Panc1 (cell line): ENCODE data around the gene OTUD7B. TPM values are rescaled to one million over a fixed set of nuclear protein-coding genes. Genes with fewer than 3 reads are reported as not detected.

Source experiments
- ATAC-seq: fragments of 200-7000 bp; cut with Tn5 transposase; 2 replicates; pipeline ENCODE4 v1.9.1; 2020; ENCODE audit warnings: mild to moderate bottlenecking, moderate library complexity
- BruUV-seq: library from RNA; stranded (reverse); fragments of 400-500 nt; replicated peaks from 2 replicates; lab custom pipeline; 2021; lab: Mats Ljungman, UMichigan
- CTCF ChIA-PET: fragments of 300-600 bp; sonication (Branson Sonifier 250); formaldehyde crosslinking; loops from one replicate; lab custom pipeline; 2022; ENCODE audit warnings: antibody characterized with exemption; lab: Charles Lee
- POLR2A ChIA-PET: fragments of 300-600 bp; sonication (Branson Sonifier 250); formaldehyde crosslinking; loops from one replicate; lab custom pipeline; 2022; ENCODE audit warnings: antibody characterized with exemption; lab: Charles Lee
- DNase-seq: peaks from one replicate; pipeline ENCODE4 v3.0.0-alpha.2; 2010; ENCODE audit warnings: low read depth, low spot score
- H3K27ac ChIP-seq: 2 replicates; pipeline ENCODE4 v1.5.1; 2011; ENCODE audit warnings: mild to moderate bottlenecking, low read length, inconsistent platforms
- H3K27me3 ChIP-seq: fragments of 200-500 bp; sonication (Bioruptor generic); 2 replicates; pipeline ENCODE4 v1.6.0; 2014; ENCODE audit warnings: low read length, inconsistent platforms; ENCODE audit not compliant: control insufficient read depth, insufficient read depth
- H3K36me3 ChIP-seq: fragments of 200-500 bp; sonication (Bioruptor generic); 2 replicates; pipeline ENCODE4 v1.5.1; 2014; ENCODE audit warnings: inconsistent platforms, mild to moderate bottlenecking, low read length, moderate library complexity; ENCODE audit not compliant: control insufficient read depth, insufficient read depth
- H3K4me1 ChIP-seq: 2 replicates; pipeline ENCODE4 v1.5.1; 2011; ENCODE audit warnings: inconsistent platforms, mild to moderate bottlenecking, low read length, moderate library complexity; ENCODE audit not compliant: control insufficient read depth, insufficient read depth
- H3K4me3 ChIP-seq, 2 experiments: 2 replicates each; pipeline ENCODE4 v1.5.1; 2011 to 2012; ENCODE audit warnings: low read depth in 2 of 2, low read length in 2 of 2, mild to moderate bottlenecking in 2 of 2, inconsistent platforms in 1 of 2, moderate library complexity in 1 of 2
- H3K9me3 ChIP-seq: fragments of 200-500 bp; sonication (Bioruptor generic); 2 replicates; pipeline ENCODE4 v1.5.1; 2014; ENCODE audit warnings: low read depth, mild to moderate bottlenecking, inconsistent platforms, low read length, moderate library complexity; ENCODE audit not compliant: control insufficient read depth, insufficient read depth
- POLR2AphosphoS5 ChIP-seq: IDR thresholded peaks from 2 replicates; pipeline ENCODE4 v1.6.1; 2012; ENCODE audit warnings: mild to moderate bottlenecking, low read depth, low read length, moderate library complexity
- REST ChIP-seq, 2 experiments: IDR thresholded peaks; 2 replicates each; pipeline ENCODE4 v1.6.1; 2011 to 2012; ENCODE audit warnings: low read depth in 2 of 2, control low read depth in 1 of 2, low read length in 1 of 2, mild to moderate bottlenecking in 1 of 2, moderate library complexity in 1 of 2; ENCODE audit not compliant: insufficient read depth in 1 of 2
- SIN3A ChIP-seq: IDR thresholded peaks from 2 replicates; pipeline ENCODE4 v1.6.1; 2012; ENCODE audit warnings: low read depth, mild to moderate bottlenecking, low read length, moderate library complexity, borderline replicate concordance; ENCODE audit not compliant: insufficient read depth
- TCF7L2 ChIP-seq: IDR thresholded peaks from 2 replicates; pipeline ENCODE4 v1.6.1; 2011; ENCODE audit warnings: mild to moderate bottlenecking, low read depth, low read length, inconsistent platforms
- in situ Hi-C: cut with HindIII; loops from 2 replicates; pipeline ENCODE4 v1.10.0; 2016; ENCODE audit warnings: low sequenced_read_pairs, low pct_unique_long_range_greater_than_20kb
- intact Hi-C: fragments of 100-400 bp; cut with micrococcal nuclease; formaldehyde crosslinking; loops from one replicate; pipeline ENCODE4 v1.10.0; 2022; ENCODE audit not compliant: unreplicated experiment
- total RNA-seq: library from RNA; stranded (reverse); gene quantifications from one replicate; pipeline ENCODE4 v1.2.1, GENCODE V29; 2021; ENCODE audit not compliant: unreplicated experiment
- TF ChIP-seq, protein P1 (sequence below): fragments of 450-650 bp; IDR thresholded peaks from 2 replicates; pipeline ENCODE4 v1.5.1; 2017; ENCODE audit warnings: mild to moderate bottlenecking

Gene OTUD7B
- total RNA-seq, 1 experiment from 2014 or later = 24.1 TPM

GRCh38 chr1:150006881-150007421 lies 3.6 kb downstream of the OTUD7B start:
- H3K4me1 ChIP-seq = peaks cover 28% of the 10 kb centered on the region
- ATAC-seq (no peak), DNase-seq (no peak)
- in situ Hi-C loops (no loop called here), intact Hi-C loops (no loop called here)
- no peaks in the 10 kb centered on the region for H3K9me3 ChIP-seq
- H3K27me3 ChIP-seq = no peaks in the 10 kb centered on the region
- H3K4me3 ChIP-seq = no peak overlapping the region
- ChIA-PET CTCF (no interaction called here), POLR2A (no interaction called here)
- H3K36me3 ChIP-seq = peaks cover 6% of the 10 kb centered on the region; the same call in 1 of the 2 replicates
- TF ChIP-seq, protein P1, sequence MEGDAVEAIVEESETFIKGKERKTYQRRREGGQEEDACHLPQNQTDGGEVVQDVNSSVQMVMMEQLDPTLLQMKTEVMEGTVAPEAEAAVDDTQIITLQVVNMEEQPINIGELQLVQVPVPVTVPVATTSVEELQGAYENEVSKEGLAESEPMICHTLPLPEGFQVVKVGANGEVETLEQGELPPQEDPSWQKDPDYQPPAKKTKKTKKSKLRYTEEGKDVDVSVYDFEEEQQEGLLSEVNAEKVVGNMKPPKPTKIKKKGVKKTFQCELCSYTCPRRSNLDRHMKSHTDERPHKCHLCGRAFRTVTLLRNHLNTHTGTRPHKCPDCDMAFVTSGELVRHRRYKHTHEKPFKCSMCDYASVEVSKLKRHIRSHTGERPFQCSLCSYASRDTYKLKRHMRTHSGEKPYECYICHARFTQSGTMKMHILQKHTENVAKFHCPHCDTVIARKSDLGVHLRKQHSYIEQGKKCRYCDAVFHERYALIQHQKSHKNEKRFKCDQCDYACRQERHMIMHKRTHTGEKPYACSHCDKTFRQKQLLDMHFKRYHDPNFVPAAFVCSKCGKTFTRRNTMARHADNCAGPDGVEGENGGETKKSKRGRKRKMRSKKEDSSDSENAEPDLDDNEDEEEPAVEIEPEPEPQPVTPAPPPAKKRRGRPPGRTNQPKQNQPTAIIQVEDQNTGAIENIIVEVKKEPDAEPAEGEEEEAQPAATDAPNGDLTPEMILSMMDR = no peak
- TF ChIP-seq SIN3A (no peak), POLR2AphosphoS5 (no peak), REST (IDR thresholded peaks at IDR 0.05; ENCODE audit: insufficient read depth in 1 of 2, low read depth in 2 of 2, low read length in 1 of 2) (no peak), TCF7L2 (no peak)
- BruUV-seq = no TSS peak
- no peak overlapping the region for H3K27ac ChIP-seq

DNA sequence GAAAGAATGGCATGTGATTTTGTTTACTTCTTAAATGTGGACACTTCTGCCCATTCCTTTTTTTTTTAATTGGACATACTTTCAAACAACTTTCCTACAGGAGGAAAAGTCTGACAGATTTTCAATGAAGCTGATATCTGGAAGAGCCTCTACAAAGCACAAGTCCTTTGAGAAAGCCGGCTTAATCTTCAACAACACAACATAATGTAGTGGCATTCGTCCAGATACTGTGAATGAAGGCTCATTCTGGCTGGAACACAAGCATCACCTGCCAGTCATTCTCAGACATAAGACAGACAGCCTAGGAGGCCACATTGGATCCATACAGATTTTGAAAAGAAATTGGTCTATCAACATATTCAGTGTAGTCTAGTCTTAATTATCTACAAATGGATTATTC lies 4.9 kb downstream of the OTUD7B start:
- H3K4me3 ChIP-seq = no peak overlapping the region
- ChIA-PET CTCF (no interaction called here), POLR2A (no interaction called here)
- H3K4me1 ChIP-seq = peaks cover 20% of the 10 kb centered on the region
- intact Hi-C loops (no loop called here), in situ Hi-C loops (no loop called here)
- no peak for ATAC-seq
- no peak overlapping the region for H3K27ac ChIP-seq
- no TSS peak for BruUV-seq
- no peaks in the 10 kb centered on the region for H3K9me3 ChIP-seq
- peaks cover 6% of the 10 kb centered on the region; the same call in 1 of the 2 replicates for H3K36me3 ChIP-seq
- TF ChIP-seq SIN3A (no peak), REST (IDR thresholded peaks at IDR 0.05; ENCODE audit: insufficient read depth in 1 of 2, low read depth in 2 of 2, low read length in 1 of 2) (no peak), TCF7L2 (no peak), POLR2AphosphoS5 (no peak)
- TF ChIP-seq, protein P1 = no peak
- no peak for DNase-seq
- H3K27me3 ChIP-seq = no peaks in the 10 kb centered on the region
